ENCODE results near the gene KRT10.
"Not testable (repeated sequence)": the region's sequence is repeated elsewhere in the genome, so short reads cannot be mapped to it uniquely, and the experiment has no call there.

The KRT10 gene

DNA sequence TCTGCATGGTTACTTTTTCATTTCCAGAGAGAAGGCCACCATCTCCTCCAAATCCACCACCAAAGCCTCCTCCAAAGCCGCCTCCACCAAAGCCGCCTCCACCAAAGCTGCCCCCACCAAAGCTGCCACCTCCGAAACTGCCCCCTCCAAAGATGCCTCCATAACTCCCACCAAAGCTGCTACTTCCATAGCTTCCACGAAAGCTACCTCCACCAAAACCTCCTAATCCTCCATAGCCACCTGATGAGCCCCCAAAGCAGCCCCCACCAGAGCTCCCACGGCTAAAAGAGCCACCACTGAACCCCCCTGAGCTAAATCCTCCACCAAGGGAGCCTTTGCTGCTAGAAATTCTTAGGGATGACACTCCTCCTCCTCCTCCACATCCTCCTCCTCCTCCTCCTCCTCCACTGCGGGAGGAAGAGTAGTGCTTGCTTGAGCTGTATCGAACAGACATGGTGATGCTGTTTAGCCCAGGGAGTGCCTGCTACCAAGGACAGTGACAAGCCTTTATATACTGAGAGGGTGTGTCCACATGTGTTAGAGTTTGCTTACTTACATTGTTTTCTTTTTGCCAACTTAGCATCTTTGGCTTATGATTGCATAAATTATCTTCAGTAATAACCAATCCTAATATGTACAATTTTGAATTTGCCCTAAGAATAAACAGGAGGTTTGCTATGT, at the start of gene KRT10:
KRT10 (minus strand) TSS at position 483 of the 681 bp plus-strand sequence; CDS start at position 454, 29 bp downstream.
- no peak for DNase-seq (ENCODE audit: low spot score)

- DNase-seq (ENCODE audit: low spot score): no peak
These were observed 48.9 kb upstream of the KRT10 start for GRCh38 chr17:40871316-40871715.

- DNase-seq (ENCODE audit: low spot score): no peak
These were observed 47.7 kb upstream of the KRT10 start for GRCh38 chr17:40870136-40870535.

GRCh38 chr17:40866838-40867237, 44.4 kb upstream of the KRT10 start, which contains the start of gene KRT12:
Gene KRT12, minus strand, starts transcription at chr17:40867223. Its CDS starts 37 bp downstream, at chr17:40867186.
- DNase-seq (ENCODE audit: low spot score): no peak

DNA sequence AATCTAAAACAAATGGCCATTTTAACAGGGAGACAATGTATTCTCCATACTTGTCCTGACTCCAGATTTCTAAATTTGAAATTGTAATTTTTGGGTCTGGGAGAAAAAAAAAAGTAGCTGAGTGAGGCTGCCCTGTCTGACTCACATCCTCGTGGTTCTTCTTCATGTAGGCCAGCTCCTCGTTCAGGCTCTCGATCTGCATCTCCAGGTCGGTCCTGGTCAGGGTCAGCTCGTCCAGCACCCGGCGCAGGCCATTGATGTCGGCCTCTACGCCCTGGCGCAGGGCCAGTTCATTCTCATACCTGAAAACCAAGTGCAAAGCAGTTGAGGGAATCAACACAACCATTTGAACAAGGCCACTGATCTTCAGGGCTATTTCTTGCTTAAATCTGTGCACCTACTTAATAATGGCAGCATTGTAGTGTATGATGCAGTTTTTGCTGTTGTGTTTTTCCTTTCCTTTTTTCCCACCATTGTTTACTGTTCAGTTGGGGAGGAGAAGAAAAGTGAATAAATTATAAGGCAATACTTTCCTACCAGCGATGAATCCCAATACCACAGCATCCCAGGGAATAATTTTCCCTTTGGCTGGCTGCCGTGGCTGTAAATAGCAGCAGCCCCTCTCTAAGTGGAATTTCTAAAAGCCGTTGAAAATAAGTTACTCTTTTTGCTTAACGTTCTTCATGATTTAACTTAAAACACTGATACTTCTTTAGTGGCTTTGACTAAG, 42.4 kb upstream of the KRT10 start:
- DNase-seq (ENCODE audit: low spot score): no peak

DNA sequence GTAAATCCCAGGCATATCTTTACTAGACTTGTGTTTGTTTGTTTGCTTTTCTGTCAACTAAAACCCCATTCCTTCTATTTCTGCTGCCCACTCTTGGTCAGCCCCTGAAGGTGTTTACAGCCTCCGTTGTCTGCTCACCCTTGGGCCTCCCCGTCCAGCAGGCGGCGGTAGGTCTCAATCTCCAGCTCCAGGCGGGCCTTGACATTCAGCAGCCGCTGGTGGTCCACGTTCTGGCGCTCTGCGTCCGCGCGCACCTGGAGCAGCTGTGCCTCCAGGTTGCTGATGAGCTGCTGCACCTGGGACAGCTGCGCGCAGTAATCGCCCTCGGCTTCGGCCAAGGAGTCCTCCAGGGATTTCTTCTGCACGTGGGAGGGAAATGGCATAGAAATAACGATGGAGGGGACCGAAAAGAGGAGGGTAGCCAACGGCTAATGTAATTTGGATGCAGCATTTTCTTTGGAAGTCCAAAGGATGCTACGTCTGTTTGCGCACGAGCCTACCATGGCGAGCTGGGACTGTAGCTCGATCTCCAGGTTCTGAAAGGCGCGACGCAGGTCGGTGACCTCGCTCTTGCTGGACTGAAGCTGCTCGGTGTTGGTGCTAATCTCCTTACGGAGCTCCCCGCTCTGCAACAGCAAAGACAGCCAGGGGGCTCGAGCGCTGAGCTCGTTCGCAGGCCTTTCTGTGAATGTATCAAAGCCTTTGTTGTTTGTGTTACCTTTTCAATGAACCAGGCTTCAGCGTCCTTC, 40.7 kb upstream of the KRT10 start:
- DNase-seq (ENCODE audit: low spot score): peak; percentile 13

DNA sequence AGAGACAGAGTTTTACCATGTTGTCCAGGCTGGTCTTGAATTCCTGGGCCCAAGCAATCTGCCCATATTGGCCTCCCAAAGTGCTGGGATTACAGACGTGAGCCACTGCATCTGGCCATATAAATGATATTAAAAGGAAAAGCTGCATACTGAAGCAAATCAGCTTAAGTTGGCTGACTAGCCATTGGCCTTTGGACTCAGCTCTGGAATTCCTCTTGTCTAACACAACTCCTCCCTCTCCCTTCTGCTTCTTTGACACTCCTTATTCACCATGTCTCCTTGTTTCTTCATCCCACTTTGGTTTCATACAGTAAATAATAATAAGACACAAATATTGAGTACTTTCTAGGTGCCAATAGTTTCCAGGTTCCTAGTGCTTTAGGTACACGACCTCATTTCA, 37.1 kb upstream of the KRT10 start:
- DNase-seq (ENCODE audit: low spot score): peak; percentile 21

- DNase-seq (ENCODE audit: low spot score): not testable (repeated sequence)
These were observed 36.3 kb upstream of the KRT10 start for GRCh38 chr17:40858667-40859066.

- peak; percentile 54 for DNase-seq (ENCODE audit: low spot score)
These were observed 35.1 kb upstream of the KRT10 start for GRCh38 chr17:40857535-40857934.

- peak; percentile 75 for DNase-seq (ENCODE audit: low spot score)
These were observed 31.9 kb upstream of the KRT10 start for GRCh38 chr17:40854175-40854814.

GRCh38 chr17:40852364-40852763, 29.9 kb upstream of the KRT10 start:
- no peak for DNase-seq (ENCODE audit: low spot score)

- DNase-seq (ENCODE audit: low spot score): no peak
These were observed 28.0 kb upstream of the KRT10 start for GRCh38 chr17:40850293-40850972.

GRCh38 chr17:40849723-40850122, 27.3 kb upstream of the KRT10 start:
- DNase-seq (ENCODE audit: low spot score): no peak

- DNase-seq (ENCODE audit: low spot score): no peak
These were observed 26.3 kb upstream of the KRT10 start for GRCh38 chr17:40848583-40849235.

- DNase-seq (ENCODE audit: low spot score): no peak
These were observed 24.2 kb upstream of the KRT10 start for GRCh38 chr17:40846515-40847144.

DNA sequence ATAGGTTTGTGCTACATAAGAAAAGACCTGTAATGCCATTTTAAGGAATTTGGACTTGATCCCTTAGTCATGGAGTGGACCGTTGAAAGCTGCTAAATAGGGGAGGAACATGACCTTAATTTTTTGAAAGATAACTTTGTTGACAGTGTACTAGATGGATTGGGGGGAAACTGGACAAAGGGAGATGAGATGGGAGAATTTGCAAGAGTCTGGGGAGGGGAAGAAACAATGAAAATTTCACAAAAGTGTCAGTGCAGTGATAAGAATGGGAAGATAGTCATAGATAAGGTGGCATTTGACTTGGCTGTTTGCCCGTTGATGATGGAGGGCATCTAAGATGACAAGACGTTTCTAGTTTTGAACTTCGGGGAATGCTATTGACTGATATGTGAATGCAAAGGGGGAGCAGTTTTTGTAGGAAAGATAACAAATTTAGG, 22.3 kb upstream of the KRT10 start:
- DNase-seq (ENCODE audit: low spot score): no peak

- DNase-seq (ENCODE audit: low spot score): no peak
These were observed 20.8 kb upstream of the KRT10 start for GRCh38 chr17:40843242-40843641.

DNA sequence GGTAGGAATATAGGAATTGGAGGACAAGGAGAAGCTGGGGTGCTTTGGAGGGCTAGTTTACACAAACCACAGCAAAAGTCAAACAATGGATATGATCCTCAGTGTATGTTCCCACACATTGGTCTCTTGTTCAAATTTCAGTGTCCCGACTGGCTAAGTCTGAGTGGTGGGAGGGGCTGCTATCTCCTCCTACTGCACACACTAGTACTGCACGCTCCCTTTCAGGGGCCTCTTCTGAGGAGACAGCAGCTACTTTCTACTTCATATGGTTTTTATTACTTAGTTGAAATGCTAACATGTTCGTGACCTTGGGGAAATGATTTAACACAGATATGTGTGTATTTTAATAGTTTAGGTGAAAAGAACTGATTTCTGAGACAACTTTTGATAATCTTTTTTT, 18.8 kb upstream of the KRT10 start:
- DNase-seq (ENCODE audit: low spot score): peak; percentile 38

DNA sequence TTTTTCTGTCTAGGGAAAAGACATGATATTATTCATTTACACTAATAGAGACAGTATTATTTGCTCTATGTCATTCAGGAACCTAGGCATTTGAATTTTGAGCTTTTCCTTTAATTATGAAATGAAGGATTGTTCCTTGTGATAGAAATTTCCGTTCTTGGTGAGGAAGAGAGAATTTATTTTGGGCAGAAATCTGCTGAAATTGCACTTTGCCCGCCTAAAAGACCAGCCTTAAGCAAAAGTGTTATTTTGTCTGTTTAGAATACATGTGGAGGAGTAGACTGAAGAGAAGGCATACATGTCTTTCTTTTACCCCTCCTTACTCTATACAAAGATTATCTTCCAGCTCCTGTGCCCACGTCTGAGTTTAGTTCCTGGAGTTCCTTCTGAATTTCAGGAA, 16.8 kb upstream of the KRT10 start:
- DNase-seq (ENCODE audit: low spot score): no peak

- no peak for DNase-seq (ENCODE audit: low spot score)
These were observed 13.6 kb upstream of the KRT10 start for GRCh38 chr17:40836020-40836419.

DNA sequence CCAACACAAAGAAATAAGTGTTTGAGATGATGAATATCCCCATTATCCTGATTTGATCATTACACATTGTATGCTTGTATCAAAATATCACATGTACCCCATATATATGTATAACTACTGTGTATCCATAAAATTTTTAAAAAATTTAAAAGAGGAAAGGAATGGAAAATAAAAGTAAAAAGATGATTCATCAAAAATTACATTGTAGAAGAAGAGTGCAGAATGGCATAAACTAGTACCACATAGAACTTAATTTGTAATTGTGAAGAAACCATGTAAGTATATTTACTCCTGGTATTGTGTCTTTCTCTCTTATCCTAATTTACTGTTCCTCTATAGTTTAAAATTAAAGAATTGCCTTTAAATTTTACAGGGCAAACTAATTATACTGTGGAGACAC, 11.5 kb upstream of the KRT10 start:
- no peak for DNase-seq (ENCODE audit: low spot score)
